SU-DHL-6 (cell line): Measurements from ENCODE around the gene MFSD6.

Experiments used
- H2AFZ ChIP-seq: fragments of 200-600 bp; sonication (generic); 2 replicates; pipeline ENCODE4 v1.6.1; 2014; ENCODE audit warnings: low read depth, mild to moderate bottlenecking, moderate library complexity, mixed read lengths, antibody characterized with exemption, low read length; ENCODE audit not compliant: severe bottlenecking
- H3F3A ChIP-seq: fragments of 200-600 bp; shearing (Covaris generic); 2 replicates; pipeline ENCODE4 v1.6.0; 2016; ENCODE audit warnings: antibody characterized with exemption, mild to moderate bottlenecking; ENCODE audit not compliant: insufficient read depth
- H3K27ac ChIP-seq: fragments of 200-600 bp; sonication (generic); 2 replicates; pipeline ENCODE4 v1.5.1; 2016; ENCODE audit warnings: low read depth, mild to moderate bottlenecking, low read length, moderate library complexity, mixed read lengths
- H3K27me3 ChIP-seq: fragments of 200-600 bp; sonication (generic), shearing (Covaris generic); 2 replicates; pipeline ENCODE4 v1.6.0; 2014; ENCODE audit warnings: mild to moderate bottlenecking, low read length
- H3K36me3 ChIP-seq: fragments of 200-600 bp; sonication (generic); 2 replicates; pipeline ENCODE4 v1.6.1; 2014; ENCODE audit warnings: mild to moderate bottlenecking, low read length, mixed read lengths
- H3K4me2 ChIP-seq: fragments of 300-600, 200-600 bp; shearing (Covaris generic), sonication (generic); 2 replicates; pipeline ENCODE4 v1.6.0; 2014; ENCODE audit warnings: low read length, low read depth, mild to moderate bottlenecking; ENCODE audit not compliant: poor library complexity, severe bottlenecking
- H3K4me3 ChIP-seq: fragments of 200-600 bp; sonication (generic); 2 replicates; pipeline ENCODE4 v1.5.1; 2014; ENCODE audit warnings: antibody characterized with exemption, low read length, mild to moderate bottlenecking, mixed read lengths; ENCODE audit not compliant: insufficient read depth, poor library complexity, severe bottlenecking
- H3K79me2 ChIP-seq: fragments of 200-600 bp; sonication (generic); 2 replicates; pipeline ENCODE4 v1.6.1; 2014; ENCODE audit warnings: mild to moderate bottlenecking, low read length, moderate library complexity; ENCODE audit not compliant: insufficient read depth
- H3K9ac ChIP-seq: fragments of 200-600 bp; sonication (generic); 2 replicates; pipeline ENCODE4 v1.7.0; 2014; ENCODE audit warnings: mild to moderate bottlenecking, low read length
- H3K9me2 ChIP-seq: fragments of 200-600 bp; sonication (generic); replicated peaks from 2 replicates; pipeline ENCODE4 v1.6.1; 2014; ENCODE audit warnings: low read length; ENCODE audit not compliant: insufficient read depth
- H3K9me3 ChIP-seq: fragments of 200-600 bp; sonication (generic); 2 replicates; pipeline ENCODE4 v1.6.1; 2014; ENCODE audit warnings: low read length, mixed read lengths; ENCODE audit not compliant: insufficient read depth
- H4K20me1 ChIP-seq: fragments of 200-600 bp; sonication (generic); 2 replicates; pipeline ENCODE4 v1.6.1; 2014; ENCODE audit warnings: low read depth, mild to moderate bottlenecking, antibody characterized with exemption, low read length, moderate library complexity, mixed read lengths
- CTCF ChIP-seq: fragments of 200-600 bp; sonication (generic); IDR thresholded peaks from one replicate; pipeline ENCODE4 v1.5.1; 2017; ENCODE audit warnings: antibody characterized with exemption, mild to moderate bottlenecking, low read length, moderate library complexity; ENCODE audit not compliant: insufficient read depth, poor library complexity, severe bottlenecking
- EZH2phosphoT487 ChIP-seq: fragments of 200-600 bp; sonication (generic), shearing (Covaris generic); conservative IDR thresholded peaks from 2 replicates; pipeline ENCODE4 v1.6.1; 2018; ENCODE audit warnings: mild to moderate bottlenecking, antibody characterized with exemption, low read length, moderate library complexity, mixed read lengths

The MFSD6 gene

GRCh38 chr2:190455358-190456095 is 47.4 kb downstream of the MFSD6 start:
- Histone ChIP-seq H3F3A (no peaks in the 10 kb centered on the region), H3K4me2 (no peak overlapping the region), H2AFZ (no peak overlapping the region), H3K9me3 (no peaks in the 10 kb centered on the region), H4K20me1 (no peaks in the 10 kb centered on the region; the same call in 1 of the 2 replicates), H3K36me3 (no peaks in the 10 kb centered on the region), H3K79me2 (no peaks in the 10 kb centered on the region), H3K9ac (no peak overlapping the region), H3K27ac (no peak overlapping the region), H3K9me2 (no peaks in the 10 kb centered on the region), H3K4me3 (no peak overlapping the region), H3K27me3 (no peaks in the 10 kb centered on the region)
- no peak for TF ChIP-seq EZH2phosphoT487
- TF ChIP-seq CTCF: no peak

- H3K79me2 ChIP-seq: no peaks in the 10 kb centered on the region
- H3K4me3 ChIP-seq: no peak overlapping the region
- no peaks in the 10 kb centered on the region for H3F3A ChIP-seq
- no peak overlapping the region for H3K9ac ChIP-seq
- H3K27me3 ChIP-seq: no peaks in the 10 kb centered on the region
- H2AFZ ChIP-seq: no peak overlapping the region
- TF ChIP-seq CTCF: no peak
- TF ChIP-seq EZH2phosphoT487: no peak
- no peaks in the 10 kb centered on the region for H3K36me3 ChIP-seq
- no peak overlapping the region for H3K4me2 ChIP-seq
- H4K20me1 ChIP-seq: no peaks in the 10 kb centered on the region; the same call in 1 of the 2 replicates
- H3K9me2 ChIP-seq: no peaks in the 10 kb centered on the region
- H3K9me3 ChIP-seq: no peaks in the 10 kb centered on the region
- H3K27ac ChIP-seq: no peak overlapping the region
These were observed 48.7 kb downstream of the MFSD6 start for GRCh38 chr2:190456833-190457232.

GRCh38 chr2:190457256-190457655 is 49.1 kb downstream of the MFSD6 start:
- H3K36me3 ChIP-seq: no peaks in the 10 kb centered on the region
- H4K20me1 ChIP-seq: no peaks in the 10 kb centered on the region; the same call in 1 of the 2 replicates
- H3K4me3 ChIP-seq: no peak overlapping the region
- no peaks in the 10 kb centered on the region for H3K27me3 ChIP-seq
- H3F3A ChIP-seq: no peaks in the 10 kb centered on the region
- no peak overlapping the region for H3K4me2 ChIP-seq
- H3K79me2 ChIP-seq: no peaks in the 10 kb centered on the region
- H3K9me2 ChIP-seq: no peaks in the 10 kb centered on the region
- no peak overlapping the region for H2AFZ ChIP-seq
- no peaks in the 10 kb centered on the region for H3K9me3 ChIP-seq
- no peak overlapping the region for H3K9ac ChIP-seq
- no peak overlapping the region for H3K27ac ChIP-seq
- no peak for TF ChIP-seq EZH2phosphoT487
- no peak for TF ChIP-seq CTCF
